ENCODE results near the gene CFP.

Gene CFP

GRCh38 chrX:47614618-47615017 is 15.1 kb downstream of the CFP start:
- no peak overlapping the region for H3K4me3 ChIP-seq (ENCODE audit: low read length)
- no peak for DNase-seq (ENCODE audit: low read depth)

GRCh38 chrX:47613082-47613481 is 16.6 kb downstream of the CFP start:
- no peak for TF ChIP-seq CTCF (IDR thresholded peaks at IDR 0.05; ENCODE audit: insufficient read depth, low read depth, low read length, missing control alignments)
- H3K4me3 ChIP-seq (ENCODE audit: low read length): no peak overlapping the region
- peak; percentile 9 for DNase-seq (ENCODE audit: low read depth)

More at GRCh38 chrX:47614618-47615017, 15.1 kb downstream of the CFP start:
- no peak for TF ChIP-seq CTCF (IDR thresholded peaks at IDR 0.05; ENCODE audit: insufficient read depth, low read depth, low read length, missing control alignments)

GRCh38 chrX:47612418-47612817 is 17.3 kb downstream of the CFP start:
- no peak overlapping the region for H3K4me3 ChIP-seq (ENCODE audit: low read length)
- DNase-seq (ENCODE audit: low read depth): no peak
- TF ChIP-seq CTCF (IDR thresholded peaks at IDR 0.05; ENCODE audit: insufficient read depth, low read depth, low read length, missing control alignments): no peak

- no peak for TF ChIP-seq CTCF (IDR thresholded peaks at IDR 0.05; ENCODE audit: insufficient read depth, low read depth, low read length, missing control alignments)
- no peak overlapping the region for H3K4me3 ChIP-seq (ENCODE audit: low read length)
- DNase-seq (ENCODE audit: low read depth): no peak
Observed at GRCh38 chrX:47611926-47612325, 17.8 kb downstream of the CFP start.

GRCh38 chrX:47611489-47611888 is 18.2 kb downstream of the CFP start:
- DNase-seq (ENCODE audit: low read depth): no peak
- no peak overlapping the region for H3K4me3 ChIP-seq (ENCODE audit: low read length)
- no peak for TF ChIP-seq CTCF (IDR thresholded peaks at IDR 0.05; ENCODE audit: insufficient read depth, low read depth, low read length, missing control alignments)

- TF ChIP-seq CTCF (IDR thresholded peaks at IDR 0.05; ENCODE audit: insufficient read depth, low read depth, low read length, missing control alignments): no peak
- no peak for DNase-seq (ENCODE audit: low read depth)
- H3K4me3 ChIP-seq (ENCODE audit: low read length): no peak overlapping the region
Observed at GRCh38 chrX:47610511-47610910, 19.2 kb downstream of the CFP start.

GRCh38 chrX:47608130-47608810 is 21.5 kb downstream of the CFP start:
- TF ChIP-seq CTCF (IDR thresholded peaks at IDR 0.05; ENCODE audit: insufficient read depth, low read depth, low read length, missing control alignments): no peak

More at GRCh38 chrX:47608130-47608810, 21.5 kb downstream of the CFP start:
- no peak overlapping the region for H3K4me3 ChIP-seq (ENCODE audit: low read length)
- DNase-seq (ENCODE audit: low read depth): no peak

Measured in epithelial cell of esophagus (primary cell).